GM06990 (cell line): ENCODE results near the gene MPPED1.

Experiments used
- DNase-seq: peaks from one replicate; pipeline ENCODE4 v3.0.0-alpha.2; 2011; ENCODE audit not compliant: insufficient read length; ENCODE audit errors: extremely low read depth
- H3K27me3 ChIP-seq: replicated peaks from 2 replicates; pipeline ENCODE4 v1.6.0; 2011; ENCODE audit warnings: low read length; ENCODE audit not compliant: control insufficient read depth, insufficient read depth
- H3K36me3 ChIP-seq: 2 replicates; pipeline ENCODE4 v1.5.1; 2011; ENCODE audit warnings: low read length; ENCODE audit not compliant: control insufficient read depth, insufficient read depth
- H3K4me3 ChIP-seq: replicated peaks from 2 replicates; pipeline ENCODE4 v1.5.1; 2011; ENCODE audit warnings: low read depth, mild to moderate bottlenecking, control low read depth, low read length
- CTCF ChIP-seq: IDR thresholded peaks from 2 replicates; pipeline ENCODE4 v1.5.1; 2011; ENCODE audit warnings: low read length, control low read depth, mild to moderate bottlenecking, inconsistent platforms; ENCODE audit not compliant: insufficient read depth, poor library complexity, severe bottlenecking

MPPED1 gene

GRCh38 chr22:43442386-43443151 lies 30.8 kb downstream of the MPPED1 start:
- no peak for DNase-seq
- TF ChIP-seq CTCF: no peak
- H3K4me3 ChIP-seq: no peak overlapping the region
- no peaks in the 10 kb centered on the region for H3K36me3 ChIP-seq
- no peaks in the 10 kb centered on the region; the same call in none of the 2 replicates for H3K27me3 ChIP-seq

GRCh38 chr22:43443152-43443471 lies 31.3 kb downstream of the MPPED1 start:
- DNase-seq: no peak
- Histone ChIP-seq H3K36me3 (no peaks in the 10 kb centered on the region), H3K4me3 (no peak overlapping the region), H3K27me3 (no peaks in the 10 kb centered on the region; the same call in none of the 2 replicates)
- TF ChIP-seq CTCF: no peak

- H3K27me3 ChIP-seq: peaks cover 2% of the 10 kb centered on the region
Observed at GRCh38 chr22:43446037-43446803, 34.4 kb downstream of the MPPED1 start.

GRCh38 chr22:43446916-43447315 lies 35.1 kb downstream of the MPPED1 start:
- no peak overlapping the region for H3K4me3 ChIP-seq
- H3K36me3 ChIP-seq: no peaks in the 10 kb centered on the region
- no peak for DNase-seq
- no peak for TF ChIP-seq CTCF
- peaks cover 2% of the 10 kb centered on the region for H3K27me3 ChIP-seq

More at GRCh38 chr22:43446037-43446803, 34.4 kb downstream of the MPPED1 start:
- no peak for DNase-seq
- no peaks in the 10 kb centered on the region for H3K36me3 ChIP-seq
- no peak overlapping the region for H3K4me3 ChIP-seq
- no peak for TF ChIP-seq CTCF

- no peak for DNase-seq
- Histone ChIP-seq H3K36me3 (no peaks in the 10 kb centered on the region), H3K27me3 (peaks cover 2% of the 10 kb centered on the region), H3K4me3 (no peak overlapping the region)
- no peak for TF ChIP-seq CTCF
Observed at GRCh38 chr22:43447380-43447779, 35.6 kb downstream of the MPPED1 start.
